ENCODE results near the gene GABRR1.

GRCh38 chr6:89197141-89197540, 20.0 kb downstream of the GABRR1 start:
- no peak for TF ChIP-seq REST (IDR thresholded peaks at IDR 0.05; ENCODE audit: low read depth)
- no peak for TF ChIP-seq CTCF (IDR thresholded peaks at IDR 0.05 in 2 of 3, conservative IDR thresholded peaks at IDR 0.05 in 1 of 3; ENCODE audit: borderline replicate concordance in 1 of 3, insufficient read depth in 1 of 3, low read depth in 2 of 3, low read length in 2 of 3)
- TF ChIP-seq POLR2AphosphoS5 (IDR thresholded peaks at IDR 0.05; ENCODE audit: low read depth, low read length) = no peak
- no peak for TF ChIP-seq ZBTB33 (IDR thresholded peaks at IDR 0.05; ENCODE audit: extremely low read depth, insufficient replicate concordance, low read length)
- no peak for TF ChIP-seq EZH2 (IDR thresholded peaks at IDR 0.05)
- no peak for TF ChIP-seq YY1 (IDR thresholded peaks at IDR 0.05; ENCODE audit: extremely low read depth, insufficient replicate concordance, low read depth, low read length)

Measured in HCT116 (cell line).